NK-92 (cell line): ENCODE data around the gene GRK1.

Source experiments
- DNase-seq: peaks from one replicate; lab custom pipeline; 2025; ENCODE audit not compliant: unreplicated experiment; lab: John Stamatoyannopoulos, UW

Gene GRK1

DNA sequence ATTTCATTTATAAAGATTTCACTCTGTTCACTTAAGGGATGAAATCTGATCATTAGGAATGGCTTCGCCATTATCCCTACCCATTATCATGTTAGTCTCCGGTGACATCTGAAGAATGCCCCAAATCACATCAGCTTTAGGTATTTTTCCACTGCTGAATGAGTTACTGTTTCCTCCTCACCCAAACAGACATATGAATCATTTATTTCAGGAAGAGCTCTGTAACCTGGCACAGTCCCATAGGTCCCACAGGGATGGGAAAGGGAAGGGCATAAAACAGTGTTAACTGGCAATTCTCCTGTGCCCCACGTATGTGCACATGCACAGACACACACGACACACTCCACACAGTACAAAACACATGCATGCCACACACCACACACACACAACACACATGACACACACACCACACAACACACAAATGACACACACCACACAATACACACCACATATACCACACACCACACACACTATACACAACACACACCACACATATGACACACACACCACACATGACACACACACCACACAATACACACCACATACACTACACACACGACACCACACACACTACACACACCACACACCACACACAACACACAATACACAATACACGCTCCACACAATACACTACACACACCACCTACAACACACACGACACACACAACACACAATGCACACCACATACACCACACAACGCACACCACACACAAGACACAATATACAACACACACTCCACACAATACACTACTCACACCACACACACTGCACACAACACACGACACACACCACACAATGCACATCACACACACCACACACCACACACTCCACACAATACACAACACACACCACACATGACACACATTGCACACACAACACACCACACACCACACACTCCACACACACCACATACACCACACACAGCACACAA lies 107.4 kb downstream of the GRK1 start:
- no peak for DNase-seq

DNA sequence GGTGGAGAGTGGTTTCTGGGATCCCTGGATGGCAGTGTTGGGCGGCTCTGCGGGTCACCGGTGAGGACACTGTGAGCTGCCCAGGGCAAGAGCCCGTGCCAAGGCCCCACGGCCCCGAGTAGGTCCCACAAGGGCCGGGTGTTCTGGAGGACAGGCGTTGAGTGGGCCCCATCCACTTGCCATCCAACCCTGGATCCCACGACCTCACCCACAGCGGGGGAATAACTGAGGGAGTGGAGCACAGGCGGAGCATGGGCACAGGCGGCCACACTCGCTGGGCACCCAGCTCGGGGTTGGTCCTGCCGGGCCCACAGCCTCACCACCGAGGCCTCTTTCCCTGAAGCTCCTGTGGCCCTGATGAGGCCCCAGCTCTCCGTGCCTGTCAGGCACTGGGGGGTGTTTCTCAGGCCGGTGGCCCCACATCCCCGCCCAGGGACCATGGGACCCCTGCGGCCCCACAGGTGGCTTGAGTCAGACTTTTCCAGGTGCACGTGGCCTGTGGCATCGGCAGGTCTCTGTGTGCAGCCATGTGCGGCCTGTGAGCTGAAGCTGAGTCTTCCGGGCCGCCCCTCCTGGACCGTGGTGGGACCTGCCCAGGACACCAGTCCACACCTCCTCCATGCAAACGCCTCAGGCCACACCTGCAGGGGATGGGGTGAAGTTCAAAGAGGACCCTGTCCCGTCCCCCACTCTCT lies 108.6 kb downstream of the GRK1 start:
- DNase-seq: no peak

DNA sequence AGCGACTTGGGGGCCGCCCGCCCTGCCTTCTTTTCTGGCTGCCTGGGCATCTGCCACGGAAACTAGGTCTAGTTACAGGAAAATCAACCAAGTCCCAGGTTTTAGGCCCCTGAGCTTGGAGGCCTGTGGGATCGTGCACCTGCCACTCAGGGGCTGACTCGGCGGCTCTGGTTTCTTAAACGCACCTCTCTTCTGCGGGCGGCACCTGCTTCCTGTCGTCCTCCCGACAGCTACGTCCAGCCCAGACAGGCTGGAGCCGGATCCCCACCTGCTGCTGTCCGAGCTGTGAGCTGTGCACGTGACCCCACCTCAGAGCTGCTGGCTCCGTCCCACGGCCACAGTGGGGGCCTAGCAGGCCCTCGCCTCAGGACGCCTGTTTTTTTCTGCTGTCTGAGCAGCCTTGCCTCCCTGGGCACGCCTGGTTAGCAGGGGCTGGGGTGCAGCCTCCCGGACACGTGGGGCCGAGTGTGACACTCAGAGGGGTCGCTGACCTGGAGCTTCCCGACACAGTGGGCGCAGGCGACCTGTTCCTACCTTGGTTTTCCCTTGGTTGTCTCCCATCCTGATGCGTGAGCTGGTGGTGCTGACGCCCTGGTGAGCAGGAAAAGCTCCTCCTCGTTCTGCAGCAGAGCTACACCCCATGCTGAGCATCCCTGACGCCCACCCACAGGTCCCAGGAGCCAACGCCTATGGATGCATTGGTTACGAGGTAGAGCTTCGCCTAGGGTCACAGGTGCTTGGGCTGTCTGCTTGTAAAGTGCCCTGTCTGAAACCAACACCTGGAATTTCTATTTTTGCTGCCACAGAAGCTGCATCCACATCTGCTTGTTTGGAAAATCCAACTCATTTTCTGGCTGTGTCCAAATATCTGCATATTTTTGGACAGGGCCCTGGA lies 109.5 kb downstream of the GRK1 start:
- DNase-seq: no peak

DNA sequence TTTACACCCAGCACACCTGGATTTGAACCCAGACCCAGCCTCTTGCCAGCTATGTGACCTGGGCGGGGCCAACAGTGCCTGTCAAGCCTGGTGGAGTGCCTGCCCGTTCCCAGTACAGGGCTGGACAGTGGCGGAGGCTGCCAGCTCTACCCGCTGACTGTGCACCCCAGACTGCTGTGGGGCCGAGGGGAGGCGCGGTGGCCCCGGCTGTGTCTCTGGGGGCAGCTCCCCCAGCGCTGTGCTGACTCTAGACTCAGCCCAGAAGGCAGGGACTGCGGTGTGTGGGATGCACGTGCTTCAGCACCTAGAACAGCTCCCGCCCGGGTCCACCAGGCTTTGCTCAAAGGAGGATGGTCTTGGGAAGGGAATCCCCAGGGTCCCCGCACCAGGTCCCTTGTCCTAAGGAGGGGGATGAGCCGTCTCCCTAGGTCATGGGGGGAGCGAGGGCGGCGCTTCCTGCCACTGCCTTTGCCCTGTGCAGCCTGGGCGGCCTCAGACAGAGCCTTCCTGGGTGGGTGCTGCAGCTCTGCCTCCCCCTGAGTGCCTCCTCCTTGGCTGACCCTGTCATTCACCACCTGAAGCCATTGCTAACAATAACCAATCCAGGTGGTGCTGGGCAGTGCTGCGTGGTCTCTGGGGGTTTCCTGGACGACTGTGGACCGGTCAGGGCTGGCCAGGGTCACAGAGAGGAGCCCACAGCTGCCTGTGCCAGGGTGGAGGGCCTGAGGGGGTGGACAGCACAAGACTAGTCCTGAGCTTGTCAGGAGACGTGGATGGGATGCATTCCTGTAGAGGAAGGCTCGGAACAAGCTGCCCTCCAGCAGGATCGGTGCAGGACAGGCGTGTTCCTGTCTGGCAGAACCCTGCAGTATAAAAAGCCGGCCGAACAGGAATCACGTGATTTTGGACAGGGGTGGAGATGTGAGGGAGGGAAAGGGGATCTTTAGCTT lies 110.6 kb downstream of the GRK1 start:
- DNase-seq: no peak

DNA sequence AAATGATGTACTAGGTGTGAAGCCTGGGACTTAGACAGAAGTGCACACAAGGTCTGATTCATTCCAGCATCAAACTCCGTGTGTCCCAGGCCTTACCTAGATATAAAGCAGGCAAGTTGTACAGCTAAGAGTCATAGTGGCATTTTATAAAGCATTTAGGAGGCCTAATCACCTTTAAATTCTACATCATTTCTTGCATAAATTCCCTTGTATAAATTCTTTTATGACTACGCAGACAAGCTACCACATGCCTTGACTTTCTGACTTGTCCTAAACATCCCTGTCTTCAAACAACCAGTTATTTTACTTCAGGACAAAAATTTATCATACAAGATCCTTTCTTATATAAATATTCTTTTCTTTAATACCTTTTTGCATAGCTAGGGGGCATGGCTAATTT lies 114.6 kb downstream of the GRK1 start:
- no peak for DNase-seq

DNA sequence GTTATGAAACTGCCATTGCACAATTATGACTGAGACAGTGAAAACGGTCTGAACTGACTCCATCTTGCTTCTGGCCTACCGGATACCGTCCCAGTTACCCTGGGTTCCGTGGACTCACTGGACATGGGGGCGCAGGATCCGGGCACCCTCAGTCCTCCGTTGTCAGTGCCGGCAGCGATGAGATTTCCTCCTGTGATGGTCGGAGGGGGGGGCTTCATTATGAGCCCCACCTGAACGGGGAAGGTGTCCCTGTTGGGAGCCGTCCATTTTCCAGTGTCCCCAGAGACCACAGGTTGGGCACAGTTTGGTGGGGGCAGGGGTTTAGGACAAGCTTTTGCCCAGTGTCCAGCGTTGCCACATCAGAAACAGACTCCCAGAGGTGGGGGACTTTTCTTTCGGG lies 115.5 kb downstream of the GRK1 start:
- DNase-seq: no peak

DNA sequence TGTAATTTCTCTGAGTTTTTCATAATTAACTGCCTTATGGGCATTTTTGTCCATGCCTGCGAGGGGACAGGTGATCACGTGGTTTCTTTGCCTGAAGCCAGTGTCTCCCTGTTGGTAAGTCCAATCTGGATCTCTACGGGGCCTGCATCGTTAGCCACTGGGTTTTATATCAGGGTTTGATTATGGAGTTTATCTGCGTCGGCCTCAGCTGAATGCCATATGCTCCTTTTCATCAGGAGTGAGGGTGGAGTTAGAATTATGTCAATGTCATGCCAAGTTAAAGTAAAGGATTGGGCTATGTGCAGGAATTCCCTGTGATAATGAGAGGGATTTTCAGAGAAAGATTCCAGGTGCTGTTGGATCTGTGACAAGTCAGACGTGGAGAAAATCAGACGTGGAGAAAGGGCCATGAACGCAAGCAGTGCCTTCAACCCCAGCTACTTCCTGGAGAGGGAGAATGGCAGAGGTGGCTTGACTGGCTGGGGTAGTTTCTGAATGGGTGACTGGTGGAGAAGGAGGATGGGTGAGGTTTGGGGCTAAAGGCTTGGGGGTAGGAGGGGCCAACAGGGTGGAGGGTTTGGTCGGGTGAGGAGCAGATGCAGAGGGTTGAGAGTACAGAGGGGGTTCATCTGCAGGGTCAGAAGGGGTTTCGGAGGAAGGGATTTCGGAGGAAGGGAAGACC lies 116.3 kb downstream of the GRK1 start:
- DNase-seq: no peak

DNA sequence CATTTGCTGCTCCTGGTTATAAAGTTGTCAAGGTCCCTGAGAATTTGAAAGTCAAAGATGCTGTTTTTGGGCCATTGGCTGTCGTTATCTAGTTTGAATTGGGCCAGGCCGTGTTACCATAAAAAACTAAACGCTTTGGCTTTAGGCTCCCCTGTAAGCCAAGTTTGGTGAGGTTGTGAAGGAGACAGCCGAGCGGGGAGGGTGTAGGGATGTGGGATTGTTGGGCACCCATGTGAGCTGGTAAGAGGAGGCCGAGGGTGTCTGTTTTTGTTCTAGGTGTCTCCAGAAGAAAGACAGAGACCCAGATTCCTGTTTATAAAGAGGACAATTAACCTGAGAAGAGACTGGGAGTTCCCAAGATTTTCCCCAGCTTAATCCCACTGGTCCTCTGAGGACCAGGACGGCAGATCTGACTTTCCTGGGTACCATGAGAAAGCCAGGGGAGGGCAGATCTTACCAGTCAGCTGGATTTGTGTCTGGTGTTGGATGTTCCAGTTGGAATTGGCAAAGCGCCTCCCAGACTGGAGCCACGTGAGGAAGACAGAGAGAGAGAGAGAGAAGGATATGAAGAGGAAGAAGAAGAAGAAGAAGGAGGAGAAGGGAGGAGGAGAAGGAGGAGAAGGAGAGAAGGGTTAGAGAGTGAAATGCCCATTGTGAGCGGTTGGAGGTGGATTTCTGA lies 117.1 kb downstream of the GRK1 start:
- no peak for DNase-seq

DNA sequence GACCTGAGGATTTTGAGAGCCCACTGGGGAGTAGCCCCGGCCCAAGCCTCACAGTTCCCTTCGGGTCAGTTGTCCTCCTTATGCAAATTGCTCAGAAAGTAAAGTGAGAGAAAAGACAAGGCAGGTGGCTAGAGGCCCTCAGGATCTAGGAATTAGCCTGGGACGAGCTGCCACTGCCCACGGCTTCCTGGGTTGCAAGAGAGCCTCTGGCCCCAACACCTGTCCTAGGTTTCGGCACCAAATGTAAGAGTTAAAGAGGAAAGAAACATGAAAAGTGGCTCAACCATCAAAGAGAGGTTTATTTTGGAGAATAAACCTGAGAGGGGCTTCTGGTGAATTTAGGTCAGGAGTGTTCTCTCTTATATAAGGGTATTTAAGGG lies 117.6 kb downstream of the GRK1 start:
- DNase-seq: no peak

DNA sequence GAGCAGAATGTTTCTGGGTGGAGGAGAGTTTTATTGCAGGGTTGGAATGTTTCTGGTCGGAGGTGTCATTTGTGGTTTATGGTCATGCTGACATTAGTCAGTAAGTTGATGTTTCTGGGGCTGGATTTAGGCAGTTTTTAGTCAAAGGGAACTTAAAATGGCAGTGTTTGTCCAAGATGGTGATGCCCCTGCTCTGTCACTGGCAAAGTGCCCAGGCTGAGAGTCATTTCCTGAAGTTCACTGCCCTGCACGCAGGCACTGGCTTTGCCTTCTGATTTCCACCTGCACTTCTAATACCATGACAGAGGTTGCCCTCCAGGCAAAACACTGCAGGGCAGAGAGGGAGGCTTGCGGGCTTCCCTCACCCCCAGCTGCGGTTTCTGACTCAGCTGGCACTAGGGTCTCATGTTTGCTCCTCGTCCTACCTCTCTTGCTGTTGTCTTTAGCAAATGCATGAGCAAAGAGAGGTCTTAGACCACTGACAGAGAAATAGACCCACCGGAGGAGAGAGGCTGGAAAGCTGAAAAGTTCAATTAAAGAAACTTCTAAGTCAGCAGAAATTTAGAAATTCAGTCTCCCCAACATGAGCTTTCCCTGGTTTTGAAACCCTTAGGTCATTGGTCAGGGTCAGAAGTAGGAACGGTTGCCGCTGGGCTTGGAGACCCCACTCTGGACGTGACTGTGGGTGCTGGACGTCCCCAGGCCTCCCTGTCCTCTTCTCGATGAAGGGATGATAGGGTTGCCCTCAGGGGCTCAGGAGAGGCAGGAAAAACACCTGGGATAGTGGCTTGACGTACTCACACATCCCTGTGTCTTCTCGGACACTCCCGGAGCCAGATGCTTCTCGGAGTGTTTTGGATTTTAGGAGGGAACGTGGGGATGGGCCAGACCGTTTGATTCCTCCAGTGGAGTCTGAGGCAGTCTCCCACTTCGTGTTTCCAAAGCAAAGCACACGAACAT lies 118.3 kb downstream of the GRK1 start:
- no peak for DNase-seq

DNA sequence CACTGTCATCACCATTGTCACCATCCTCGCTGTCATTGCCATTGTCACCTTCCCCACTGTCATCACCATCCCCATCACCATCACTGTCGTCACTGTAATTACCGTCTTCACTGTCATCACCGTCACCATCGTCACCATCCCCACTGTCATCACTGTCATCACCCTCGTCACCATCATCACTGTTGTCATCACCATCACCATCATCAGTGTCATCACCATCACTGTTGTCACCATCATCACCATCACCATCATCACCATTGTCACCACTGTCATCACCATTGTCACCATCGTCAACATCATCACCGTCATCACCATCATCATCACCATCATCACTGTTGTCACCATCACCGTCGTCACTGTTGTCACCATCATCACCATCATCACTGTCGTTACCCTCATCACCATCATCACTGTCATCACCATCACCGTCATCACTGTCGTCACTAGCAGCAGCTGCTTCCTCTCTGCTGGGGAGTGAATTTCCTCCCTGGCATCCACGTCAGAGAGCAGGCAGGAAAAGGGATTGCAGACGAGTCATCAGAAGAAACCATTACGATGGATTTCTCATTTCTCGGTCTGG lies 119.3 kb downstream of the GRK1 start:
- no peak for DNase-seq
